ENCODE results near the gene SERTAD1. TPM values are rescaled to one million over a fixed set of nuclear protein-coding genes. Genes with fewer than 3 reads are reported as not detected.
A peak's percentile ranks its signal among the peaks of the same experiment; 100 is the strongest.
"Not testable (repeated sequence)": the region's sequence is repeated elsewhere in the genome, so short reads cannot be mapped to it uniquely, and the experiment has no call there.

SERTAD1 gene
- polyA plus RNA-seq, result 10 to 100 TPM in 2 of 3 donors, 1 to 10 TPM in 1; 5.5 to 65.3 (median 44.1) TPM

GRCh38 chr19:40425450-40426287 lies at the start of gene SERTAD1:
Gene SERTAD1, minus strand, starts transcription at chr19:40425992. Its CDS starts 2,446 bp downstream, at chr19:40423546.
- WGBS, 3 donors, result 0 to 1% (median 0%) methylated on average over 62 to 75 of the region's 75 CpGs
- H3K27ac ChIP-seq (ENCODE audit: low read depth, low read length), result peak within 1 kb of the TSS; percentile 89

GRCh38 chr19:40474737-40475136 lies 48.9 kb upstream of the SERTAD1 start:
- WGBS, 3 donors, result 86 to 96% (median 90%) methylated on average over 4 of the region's 4 CpGs

GRCh38 chr19:40472516-40472915 lies 46.7 kb upstream of the SERTAD1 start:
- H3K27ac ChIP-seq (ENCODE audit: low read depth, low read length), result no peak overlapping the region
- 85 to 95% (median 93%) methylated on average over 13 of the region's 13 CpGs for WGBS, 3 donors

More at GRCh38 chr19:40474737-40475136, 48.9 kb upstream of the SERTAD1 start:
- H3K27ac ChIP-seq (ENCODE audit: low read depth, low read length), result no peak overlapping the region

- no peak overlapping the region for H3K27ac ChIP-seq (ENCODE audit: low read depth, low read length)
- WGBS, 3 donors, result 96 to 100% (median 98%) methylated on average over 3 of the region's 3 CpGs
Measured at GRCh38 chr19:40471111-40471510, 45.3 kb upstream of the SERTAD1 start.

GRCh38 chr19:40469011-40469410 lies 43.2 kb upstream of the SERTAD1 start:
- 89 to 95% (median 91%) methylated on average over 6 of the region's 6 CpGs for WGBS, 3 donors
- H3K27ac ChIP-seq (ENCODE audit: low read depth, low read length), result no peak overlapping the region

- H3K27ac ChIP-seq (ENCODE audit: low read depth, low read length), result no peak within 1 kb of the TSS
- 4 to 11% (median 6%) methylated on average over 27 to 85 of the region's 87 CpGs for WGBS, 3 donors
Measured at GRCh38 chr19:40466985-40467734, 41.4 kb upstream of the SERTAD1 start, which contains the start of gene SPTBN4. Gene SPTBN4, plus strand, starts transcription at chr19:40467001. Its CDS starts 5,621 bp downstream, at chr19:40472622.

GRCh38 chr19:40466219-40466984 lies 40.6 kb upstream of the SERTAD1 start:
- 10 to 14% (median 12%) methylated on average over 48 of the region's 48 CpGs for WGBS, 3 donors

GRCh38 chr19:40465557-40466218 lies 39.9 kb upstream of the SERTAD1 start, which contains the start of gene BLVRB:
Gene BLVRB, minus strand, starts transcription at chr19:40465745. Its CDS starts 57 bp downstream, at chr19:40465688.
- peak within 1 kb of the TSS; percentile 53 for H3K27ac ChIP-seq (ENCODE audit: low read depth, low read length)
- WGBS, 3 donors, result 0% methylated on average over 52 to 54 of the region's 54 CpGs

More at GRCh38 chr19:40466219-40466984, 40.6 kb upstream of the SERTAD1 start:
- no peak overlapping the region for H3K27ac ChIP-seq (ENCODE audit: low read depth, low read length)

- WGBS, 3 donors, result 12 to 14% (median 12%) methylated on average over 11 of the region's 11 CpGs
- peak overlapping the region; percentile 53 for H3K27ac ChIP-seq (ENCODE audit: low read depth, low read length)
Measured at GRCh38 chr19:40465025-40465556, 39.3 kb upstream of the SERTAD1 start.

- H3K27ac ChIP-seq (ENCODE audit: low read depth, low read length), result peak overlapping the region; percentile 53
- WGBS, 3 donors, result 16 to 22% (median 19%) methylated on average over 11 of the region's 11 CpGs
Measured at GRCh38 chr19:40464059-40465024, 38.5 kb upstream of the SERTAD1 start.

GRCh38 chr19:40463587-40464037 lies 37.8 kb upstream of the SERTAD1 start:
- WGBS, 3 donors, result 57 to 78% (median 60%) methylated on average over 12 of the region's 12 CpGs

GRCh38 chr19:40461669-40462221 lies 36.0 kb upstream of the SERTAD1 start:
- WGBS, 3 donors, result 57 to 75% (median 64%) methylated on average over 7 of the region's 7 CpGs
- H3K27ac ChIP-seq (ENCODE audit: low read depth, low read length), result no peak overlapping the region

More at GRCh38 chr19:40463587-40464037, 37.8 kb upstream of the SERTAD1 start:
- H3K27ac ChIP-seq (ENCODE audit: low read depth, low read length), result not testable (repeated sequence)

- WGBS, 3 donors, result 81 to 93% (median 89%) methylated on average over 3 of the region's 3 CpGs
- no peak overlapping the region for H3K27ac ChIP-seq (ENCODE audit: low read depth, low read length)
Measured at GRCh38 chr19:40460185-40460584, 34.4 kb upstream of the SERTAD1 start.

- WGBS, 3 donors, result 95 to 98% (median 96%) methylated on average over 3 of the region's 3 CpGs
- no peak overlapping the region for H3K27ac ChIP-seq (ENCODE audit: low read depth, low read length)
Measured at GRCh38 chr19:40458597-40458974, 32.8 kb upstream of the SERTAD1 start.

- 87 to 92% (median 88%) methylated on average over 19 to 27 of the region's 27 CpGs for WGBS, 3 donors
- no peak overlapping the region for H3K27ac ChIP-seq (ENCODE audit: low read depth, low read length)
Measured at GRCh38 chr19:40457953-40458596, 32.3 kb upstream of the SERTAD1 start.

- no peak overlapping the region for H3K27ac ChIP-seq (ENCODE audit: low read depth, low read length)
- WGBS, 3 donors, result 82 to 91% (median 89%) methylated on average over 5 of the region's 5 CpGs
Measured at GRCh38 chr19:40457048-40457447, 31.3 kb upstream of the SERTAD1 start.
